Activated T-helper 9 cell treated with anti-CD3 and anti-CD28 coated beads, Interleukin-2, amount 50 U/mL, for 16 hours (primary cell): ENCODE data around the gene KRT82.
"Not testable (repeated sequence)": the region's sequence is repeated elsewhere in the genome, so short reads cannot be mapped to it uniquely, and the experiment has no call there.

Experiments
- DNase-seq: peaks from one replicate; pipeline ENCODE4 v3.0.0-alpha.2; 2020; ENCODE audit warnings: low read depth

The KRT82 gene

GRCh38 chr12:52360106-52360662 is 46.0 kb downstream of the KRT82 start:
- DNase-seq = no peak

DNA sequence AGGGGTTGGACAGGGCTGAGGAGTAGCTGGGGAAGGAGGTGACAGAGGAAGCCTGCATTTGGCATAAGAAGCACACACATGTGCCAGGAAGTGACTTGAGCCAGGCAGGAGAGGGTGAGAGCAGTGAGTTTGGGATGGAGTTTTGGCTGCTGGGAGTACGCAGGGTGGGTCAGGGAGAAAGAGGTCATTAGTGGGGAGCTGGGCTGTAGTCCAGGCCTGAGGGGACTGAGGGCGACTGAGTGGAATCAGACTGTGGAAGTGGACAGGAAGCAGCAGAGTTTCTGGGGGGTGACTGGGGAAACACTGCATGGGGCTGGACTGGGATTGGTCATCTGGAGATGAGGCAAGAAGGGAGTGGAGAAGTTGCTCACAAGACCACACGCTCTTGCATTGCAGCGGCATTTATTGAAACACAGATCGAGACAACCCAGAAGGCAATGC is 46.5 kb downstream of the KRT82 start:
- no peak for DNase-seq

GRCh38 chr12:52358575-52359350 is 47.4 kb downstream of the KRT82 start:
- DNase-seq = no peak

GRCh38 chr12:52356762-52357580 is 49.2 kb downstream of the KRT82 start:
- no peak for DNase-seq

- no peak for DNase-seq
Observed at GRCh38 chr12:52356031-52356761, 49.9 kb downstream of the KRT82 start.

GRCh38 chr12:52355176-52355575 is 51.0 kb downstream of the KRT82 start:
- DNase-seq = no peak

DNA sequence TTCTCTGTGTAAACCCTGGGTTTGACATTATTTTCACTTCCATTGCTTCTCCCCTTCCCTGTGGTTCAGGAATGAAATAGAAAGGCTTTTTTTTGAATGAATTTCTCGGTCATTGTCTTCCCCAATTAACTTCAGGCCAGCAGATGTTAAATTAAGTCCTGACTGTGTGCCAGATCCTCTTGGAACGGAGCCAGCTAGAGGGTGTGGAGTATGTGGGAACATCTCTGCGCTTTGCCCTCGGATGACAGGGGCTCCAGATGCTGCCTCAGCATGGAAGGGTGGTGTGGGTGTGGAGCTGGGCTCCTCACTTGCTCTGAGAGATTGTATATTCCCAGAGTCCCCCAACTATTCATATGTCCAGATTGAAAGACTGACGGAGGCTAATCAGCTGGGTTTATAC is 51.9 kb downstream of the KRT82 start:
- no peak for DNase-seq

DNA sequence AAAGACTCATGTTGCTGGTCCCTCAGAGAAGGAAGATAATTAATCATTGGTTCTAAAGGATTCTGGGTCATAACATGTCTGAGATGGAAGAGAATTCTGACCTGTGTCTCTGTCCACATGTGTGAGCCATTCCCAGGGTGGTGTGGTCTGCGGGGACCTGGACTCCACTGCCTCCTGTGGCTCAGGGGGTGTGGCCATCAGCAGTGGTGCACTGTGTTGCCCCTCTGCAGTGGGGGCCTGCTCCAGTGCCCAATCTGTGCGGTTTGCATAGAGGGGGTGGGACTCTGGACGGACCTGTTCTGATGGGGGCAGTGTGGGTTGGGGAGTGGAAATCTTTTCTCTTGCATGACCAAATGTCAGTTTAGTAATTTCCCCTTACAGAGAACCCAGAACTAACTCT is 52.4 kb downstream of the KRT82 start:
- DNase-seq = no peak

DNA sequence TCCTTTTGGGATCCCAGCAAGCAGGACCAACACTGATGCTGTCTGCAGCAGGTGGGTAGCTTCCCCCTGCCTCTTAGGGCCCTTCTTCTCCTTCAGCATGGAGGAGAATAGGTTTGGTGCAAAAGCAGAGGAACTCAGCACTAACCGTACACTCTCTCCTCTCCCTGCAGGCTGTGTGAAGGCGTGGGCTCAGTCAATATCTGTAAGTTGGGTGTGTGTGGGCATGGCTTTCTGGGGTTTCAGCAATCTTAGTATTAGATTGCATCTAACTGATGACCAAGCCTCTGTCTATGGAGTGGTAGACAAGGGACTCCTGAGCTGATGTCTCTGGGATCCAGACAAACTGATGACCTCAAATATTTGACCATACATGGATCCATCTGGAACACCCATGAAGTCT is 53.2 kb downstream of the KRT82 start:
- no peak for DNase-seq

DNA sequence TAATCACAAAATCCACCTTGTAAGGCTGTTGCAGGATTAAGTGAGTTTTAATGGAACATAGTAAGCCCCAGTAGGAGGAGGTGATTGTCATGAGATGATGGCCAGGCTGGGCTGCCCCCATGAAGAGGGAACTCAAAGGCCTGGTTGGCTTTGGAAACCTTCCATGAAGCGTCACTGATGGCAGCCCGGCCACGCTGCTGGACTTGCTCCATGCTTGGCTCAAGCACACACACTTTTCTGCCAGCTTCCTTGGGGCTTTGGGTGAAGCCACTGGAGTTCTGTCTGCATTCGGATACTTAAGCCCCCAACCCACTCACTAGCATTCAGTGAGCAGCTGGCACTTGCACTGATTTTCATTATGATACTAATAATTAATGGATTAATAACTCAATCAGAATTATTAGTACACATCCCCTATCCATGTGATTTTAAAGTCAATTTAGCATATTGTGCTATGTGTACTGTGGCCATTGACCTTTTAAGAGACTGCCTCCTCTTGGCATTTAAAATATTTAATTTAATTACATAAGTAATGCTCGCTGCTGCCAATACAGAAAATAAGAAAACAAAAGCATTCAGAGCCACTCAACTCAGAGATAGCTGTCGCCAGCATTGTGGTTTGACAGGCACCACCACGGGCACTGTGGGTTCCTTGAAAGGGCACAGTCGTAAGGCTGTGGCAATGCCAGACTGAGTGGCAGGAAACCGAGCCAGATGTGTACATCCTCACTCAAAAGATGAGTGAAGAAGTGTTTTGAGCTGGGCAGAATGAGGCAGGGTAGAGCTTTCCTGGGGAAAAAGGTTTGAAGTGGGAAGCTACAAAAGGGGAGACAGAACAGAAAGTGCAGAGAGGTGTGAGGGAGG is 54.7 kb downstream of the KRT82 start:
- DNase-seq = no peak

DNA sequence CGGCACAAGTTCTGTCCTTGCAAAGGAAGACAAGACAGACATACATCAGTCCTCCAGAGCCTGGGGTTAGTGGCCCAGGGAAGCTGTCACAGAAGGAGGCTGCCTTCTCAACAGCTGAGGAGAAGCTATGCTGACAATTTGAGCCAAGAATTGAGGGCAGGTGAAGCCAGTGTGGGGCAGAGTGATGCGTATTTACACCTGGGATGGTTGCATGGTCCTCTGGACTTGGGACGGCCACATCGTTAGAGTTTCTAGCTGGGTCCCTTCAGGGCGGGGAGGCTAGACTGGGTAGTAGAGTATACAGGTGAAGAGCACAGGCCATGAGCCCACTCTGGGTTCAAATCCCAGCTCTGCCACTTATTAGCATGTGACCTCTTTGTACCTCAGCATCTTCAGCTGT is 55.3 kb downstream of the KRT82 start:
- no peak for DNase-seq

DNA sequence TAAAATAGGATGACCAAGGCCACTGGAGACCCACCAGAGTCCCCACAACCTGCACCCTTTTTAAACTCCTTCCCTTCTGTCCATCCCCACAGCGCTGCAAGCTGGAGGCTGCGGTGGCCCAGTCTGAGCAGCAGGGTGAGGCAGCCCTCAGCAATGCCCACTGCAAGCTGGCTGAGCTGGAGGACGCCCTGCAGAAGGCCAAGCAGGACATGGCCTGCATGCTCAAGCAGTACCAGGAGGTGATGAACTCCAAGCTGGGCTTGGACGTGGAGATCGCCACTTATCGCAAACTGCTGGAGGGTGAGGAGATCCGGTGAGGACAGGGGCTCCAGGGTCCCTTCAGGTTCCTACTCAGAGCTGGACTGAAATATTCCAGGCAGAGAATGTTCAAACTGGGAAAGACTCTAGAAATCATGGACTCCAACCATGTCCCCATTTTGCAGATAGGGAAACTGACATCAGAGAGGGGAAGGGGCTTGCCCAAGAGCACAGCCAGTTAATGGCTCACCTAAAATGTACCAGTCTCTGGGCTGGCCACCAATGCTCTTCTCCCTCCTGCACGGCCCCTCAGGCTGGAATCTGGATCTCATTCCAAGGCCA is 56.0 kb downstream of the KRT82 start:
- no peak for DNase-seq

- DNase-seq = no peak
Observed at GRCh38 chr12:52349196-52349595, 56.9 kb downstream of the KRT82 start.

GRCh38 chr12:52347551-52348510 is 58.3 kb downstream of the KRT82 start:
- DNase-seq = no peak

DNA sequence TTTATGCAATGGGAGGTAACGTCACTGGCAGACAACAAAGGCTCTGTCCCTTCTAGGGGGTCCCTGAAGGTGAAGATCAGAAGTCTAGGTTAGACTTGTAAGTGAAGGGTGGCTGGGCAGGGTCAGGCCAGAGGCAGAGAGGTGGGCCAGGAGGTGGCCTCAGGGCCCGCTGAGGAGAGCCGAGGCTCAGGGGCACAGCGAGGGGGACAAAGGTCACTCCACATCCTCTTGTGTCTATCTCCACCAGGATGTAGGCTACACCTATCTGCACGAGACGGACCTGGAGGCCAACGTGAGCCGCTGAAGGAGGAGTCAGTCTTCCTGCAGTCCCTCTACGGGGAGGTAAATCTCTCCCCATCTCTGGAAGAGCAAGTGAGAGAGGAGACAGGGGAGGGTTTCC is 59.1 kb downstream of the KRT82 start:
- no peak for DNase-seq

DNA sequence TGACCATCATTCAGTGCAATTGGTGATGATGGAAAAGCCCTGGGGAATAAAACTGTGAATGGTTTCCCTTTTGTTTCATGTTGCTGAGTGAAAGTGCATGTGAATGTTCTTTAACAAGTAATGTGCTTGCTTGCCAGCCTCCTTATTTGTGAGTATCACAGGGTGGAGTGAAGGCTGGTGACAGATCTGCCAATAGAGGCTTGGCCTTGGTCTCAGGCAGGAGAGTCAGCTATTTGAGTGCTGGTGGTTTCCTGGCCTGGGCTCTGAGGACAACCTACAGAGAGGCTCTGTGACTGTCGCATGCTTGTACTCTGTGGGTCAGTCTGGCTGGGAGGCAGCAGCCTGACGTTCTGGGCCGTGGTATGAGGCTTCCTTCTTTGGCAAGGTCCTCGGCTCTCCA is 59.5 kb downstream of the KRT82 start:
- no peak for DNase-seq

GRCh38 chr12:52345041-52345440 is 61.1 kb downstream of the KRT82 start:
- DNase-seq = not testable (repeated sequence)

DNA sequence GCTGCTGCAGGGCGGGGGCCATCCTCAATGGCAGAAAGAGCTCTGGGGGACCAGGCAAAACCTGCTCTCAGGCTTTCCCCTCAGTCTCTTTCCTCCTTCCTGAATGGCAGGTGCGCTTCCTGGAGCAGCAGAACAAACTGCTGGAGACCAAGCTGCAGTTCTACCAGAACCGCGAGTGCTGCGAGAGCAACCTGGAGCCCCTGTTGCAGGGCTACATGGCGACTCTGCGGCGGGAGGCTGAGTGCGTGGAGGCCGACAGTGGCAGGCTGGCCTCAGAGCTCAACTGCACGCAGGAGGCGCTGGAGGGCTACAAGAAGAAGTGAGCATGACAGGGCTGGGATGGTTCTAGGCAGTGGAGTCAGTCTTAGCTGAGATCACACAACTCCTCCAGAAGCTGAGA is 62.0 kb downstream of the KRT82 start:
- DNase-seq = no peak
